H9 (cell line): ENCODE data around the gene NAP1L5. TPM values are rescaled to one million over a fixed set of nuclear protein-coding genes. Genes with fewer than 3 reads are reported as not detected.

Experiments used
- DNase-seq: peaks from one replicate; pipeline ENCODE4 v3.0.0-alpha.2; 2017
- H2AFZ ChIP-seq: one replicate; pipeline ENCODE4 v1.6.1; 2013; ENCODE audit warnings: mild to moderate bottlenecking, low read length, control low read depth, moderate library complexity
- H2AK5ac ChIP-seq: 2 replicates; pipeline ENCODE4 v1.6.1; 2013; ENCODE audit warnings: low read length, control low read depth, mixed read lengths; ENCODE audit not compliant: insufficient read length
- H2BK120ac ChIP-seq: one replicate; pipeline ENCODE4 v1.6.1; 2013; ENCODE audit warnings: low read depth, mild to moderate bottlenecking, low read length, control low read depth, inconsistent platforms; ENCODE audit not compliant: poor library complexity, severe bottlenecking
- H2BK12ac ChIP-seq: 2 replicates; pipeline ENCODE4 v1.6.1; 2013; ENCODE audit warnings: low read length, control low read depth, mixed read lengths, low read depth; ENCODE audit not compliant: insufficient read length
- H2BK15ac ChIP-seq: 2 replicates; pipeline ENCODE4 v1.6.1; 2013; ENCODE audit warnings: low read depth, low read length, control low read depth
- H2BK20ac ChIP-seq: one replicate; pipeline ENCODE4 v1.6.1; 2013; ENCODE audit warnings: low read depth, mild to moderate bottlenecking, low read length, control low read depth, inconsistent platforms; ENCODE audit not compliant: poor library complexity, severe bottlenecking
- H2BK5ac ChIP-seq: 2 replicates; pipeline ENCODE4 v1.6.1; 2013; ENCODE audit warnings: low read length, control low read depth, mixed read lengths; ENCODE audit not compliant: insufficient read length
- H3K14ac ChIP-seq: 2 replicates; pipeline ENCODE4 v1.6.1; 2013; ENCODE audit warnings: low read length, control low read depth; ENCODE audit not compliant: insufficient read depth
- H3K18ac ChIP-seq: 2 replicates; pipeline ENCODE4 v1.6.1; 2013; ENCODE audit warnings: low read depth, mild to moderate bottlenecking, mixed read lengths, low read length, control low read depth; ENCODE audit not compliant: insufficient read length
- H3K23ac ChIP-seq: 2 replicates; pipeline ENCODE4 v1.6.1; 2013; ENCODE audit warnings: low read length, control low read depth, mixed read lengths, low read depth; ENCODE audit not compliant: insufficient read length
- H3K23me2 ChIP-seq: 2 replicates; pipeline ENCODE4 v1.6.1; 2013; ENCODE audit warnings: low read depth, mild to moderate bottlenecking, mixed read lengths, low read length, control low read depth; ENCODE audit not compliant: insufficient read length, poor library complexity, severe bottlenecking
- H3K27ac ChIP-seq: 2 replicates; pipeline ENCODE4 v1.5.1; 2013; ENCODE audit warnings: low read length, control low read depth, mixed read lengths, low read depth; ENCODE audit not compliant: insufficient read length
- H3K27me3 ChIP-seq: 2 replicates; pipeline ENCODE4 v1.6.1; 2013; ENCODE audit warnings: low read length, control low read depth, inconsistent platforms; ENCODE audit not compliant: insufficient read depth
- H3K4ac ChIP-seq: 2 replicates; pipeline ENCODE4 v1.6.1; 2013; ENCODE audit warnings: low read depth, mild to moderate bottlenecking, control low read depth, inconsistent platforms, low read length, moderate library complexity
- H3K4me1 ChIP-seq: 2 replicates; pipeline ENCODE4 v1.6.1; 2013; ENCODE audit warnings: low read length, control low read depth, inconsistent platforms; ENCODE audit not compliant: insufficient read depth
- H3K4me2 ChIP-seq: 2 replicates; pipeline ENCODE4 v1.6.1; 2013; ENCODE audit warnings: low read length, control low read depth, mixed read lengths; ENCODE audit not compliant: insufficient read length, insufficient read depth
- H3K56ac ChIP-seq: 2 replicates; pipeline ENCODE4 v1.6.1; 2013; ENCODE audit warnings: low read depth, mild to moderate bottlenecking, mixed read lengths, low read length, control low read depth; ENCODE audit not compliant: insufficient read length
- H3K79me1 ChIP-seq: 2 replicates; pipeline ENCODE4 v1.6.1; 2013; ENCODE audit warnings: low read depth, mild to moderate bottlenecking, moderate library complexity, low read length, control low read depth, inconsistent platforms; ENCODE audit not compliant: insufficient read depth, poor library complexity, severe bottlenecking
- H3K79me2 ChIP-seq: 2 replicates; pipeline ENCODE4 v1.6.1; 2013; ENCODE audit warnings: low read length, control low read depth, inconsistent platforms; ENCODE audit not compliant: insufficient read depth
- H3K9ac ChIP-seq: 2 replicates; pipeline ENCODE4 v1.6.1; 2013; ENCODE audit warnings: low read length, control low read depth, mixed read lengths; ENCODE audit not compliant: insufficient read length; ENCODE audit errors: extremely low read depth
- H3K9me3 ChIP-seq: one replicate; pipeline ENCODE4 v1.6.1; 2013; ENCODE audit warnings: low read depth, low read length, inconsistent platforms; ENCODE audit not compliant: control insufficient read depth
- H3T11ph ChIP-seq: one replicate; pipeline ENCODE4 v1.6.1; 2013; ENCODE audit warnings: mild to moderate bottlenecking, low read length, control low read depth, inconsistent platforms
- H4K20me1 ChIP-seq: one replicate; pipeline ENCODE4 v1.6.1; 2013; ENCODE audit not compliant: control insufficient read depth, insufficient read length, insufficient read depth
- H4K5ac ChIP-seq: 2 replicates; pipeline ENCODE4 v1.6.1; 2013; ENCODE audit warnings: low read depth, mild to moderate bottlenecking, mixed read lengths, low read length, control low read depth; ENCODE audit not compliant: insufficient read length
- H4K8ac ChIP-seq: replicated peaks from 2 replicates; pipeline ENCODE4 v1.6.1; 2013; ENCODE audit warnings: low read length, control low read depth, mixed read lengths, low read depth; ENCODE audit not compliant: insufficient read length
- H4K91ac ChIP-seq: 2 replicates; pipeline ENCODE4 v1.6.1; 2013; ENCODE audit warnings: low read depth, mild to moderate bottlenecking, moderate library complexity, mixed read lengths, low read length, control low read depth; ENCODE audit not compliant: insufficient read length
- H3K27ac Mint-ChIP-seq, 3 experiments: 2 replicates in 2 of 3; 3 replicates in 1 of 3; pipeline ENCODE4 v1.8.0; 2020 to 2021; ENCODE audit warnings: mixed read lengths in 3 of 3, mild to moderate bottlenecking in 1 of 3, moderate library complexity in 1 of 3
- H3K27me3 Mint-ChIP-seq: 2 replicates; pipeline ENCODE4 v1.8.0; 2021; ENCODE audit warnings: low read depth, mild to moderate bottlenecking, moderate library complexity, mixed read lengths
- H3K36me3 Mint-ChIP-seq, 3 experiments: 2 replicates in 2 of 3; 3 replicates in 1 of 3; pipeline ENCODE4 v1.8.0; 2020 to 2021; ENCODE audit warnings: low read depth in 3 of 3, mixed read lengths in 3 of 3; ENCODE audit not compliant: insufficient read depth in 1 of 3
- H3K4me1 Mint-ChIP-seq, 2 experiments: 2 replicates each; pipeline ENCODE4 v1.8.0; 2020; ENCODE audit warnings: mixed read lengths in 2 of 2
- H3K4me3 Mint-ChIP-seq, 2 experiments: 2 replicates in 1 of 2; 3 replicates in 1 of 2; pipeline ENCODE4 v1.8.0; 2020 to 2021; ENCODE audit warnings: mild to moderate bottlenecking in 2 of 2, mixed read lengths in 2 of 2, moderate library complexity in 1 of 2
- H3K9me3 Mint-ChIP-seq, 2 experiments: 2 replicates in 1 of 2; 3 replicates in 1 of 2; pipeline ENCODE4 v1.8.0; 2020; ENCODE audit warnings: mild to moderate bottlenecking in 2 of 2, mixed read lengths in 2 of 2, moderate library complexity in 1 of 2
- WGBS: extraction: QIAGEN DNeasy Blood & Tissue Kit; methylation state at CpG from one replicate; pipeline ENCODE4 v1.1.7; 2013; ENCODE audit warnings: missing lambda C conversion rate, low lambda C conversion rate, mixed read lengths; ENCODE audit not compliant: insufficient read length; ENCODE audit errors: extremely low coverage; 5-methylcytosine and 5-hydroxymethylcytosine counted together
- total RNA-seq: library from RNA; stranded (reverse); gene quantifications from 2 replicates; pipeline ENCODE4 v1.2.1, GENCODE V29; 2021
- TF ChIP-seq, protein P1 (sequence below): fragments of 200-600 bp; sonication (generic); conservative IDR thresholded peaks from 3 replicates; pipeline ENCODE4 v1.8.0; 2021; ENCODE audit warnings: antibody characterized with exemption, mild to moderate bottlenecking

NAP1L5 gene
- total RNA-seq, 1 experiment from 2014 or later = 2.2 TPM

DNA sequence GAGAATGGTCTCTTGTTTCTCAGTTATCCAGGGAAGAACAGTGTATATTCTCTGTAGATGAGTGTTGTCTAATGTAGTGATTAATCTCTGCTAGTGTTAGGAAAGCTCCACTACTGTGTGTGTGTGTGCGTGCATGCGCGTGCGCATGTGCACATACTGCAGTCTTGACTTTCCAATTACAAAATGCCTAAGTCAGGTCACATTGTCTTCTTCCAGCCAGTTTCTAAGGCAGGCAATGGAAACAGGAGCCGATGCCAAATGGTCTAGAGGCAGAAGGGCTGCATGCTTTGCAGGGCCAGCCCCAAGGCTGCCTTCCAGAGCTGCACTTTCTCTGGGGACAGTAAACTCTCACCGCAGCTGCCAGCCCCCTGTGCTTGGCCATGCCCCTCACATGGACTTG lies 30.5 kb upstream of the NAP1L5 start:
- no peak overlapping the region for H2BK120ac ChIP-seq
- H3K36me3 Mint-ChIP-seq = peaks cover 2 to 27% (median 19%) of the 10 kb centered on the region in 3 experiments; a peak in 6 of 7 replicates
- TF ChIP-seq, protein P1, sequence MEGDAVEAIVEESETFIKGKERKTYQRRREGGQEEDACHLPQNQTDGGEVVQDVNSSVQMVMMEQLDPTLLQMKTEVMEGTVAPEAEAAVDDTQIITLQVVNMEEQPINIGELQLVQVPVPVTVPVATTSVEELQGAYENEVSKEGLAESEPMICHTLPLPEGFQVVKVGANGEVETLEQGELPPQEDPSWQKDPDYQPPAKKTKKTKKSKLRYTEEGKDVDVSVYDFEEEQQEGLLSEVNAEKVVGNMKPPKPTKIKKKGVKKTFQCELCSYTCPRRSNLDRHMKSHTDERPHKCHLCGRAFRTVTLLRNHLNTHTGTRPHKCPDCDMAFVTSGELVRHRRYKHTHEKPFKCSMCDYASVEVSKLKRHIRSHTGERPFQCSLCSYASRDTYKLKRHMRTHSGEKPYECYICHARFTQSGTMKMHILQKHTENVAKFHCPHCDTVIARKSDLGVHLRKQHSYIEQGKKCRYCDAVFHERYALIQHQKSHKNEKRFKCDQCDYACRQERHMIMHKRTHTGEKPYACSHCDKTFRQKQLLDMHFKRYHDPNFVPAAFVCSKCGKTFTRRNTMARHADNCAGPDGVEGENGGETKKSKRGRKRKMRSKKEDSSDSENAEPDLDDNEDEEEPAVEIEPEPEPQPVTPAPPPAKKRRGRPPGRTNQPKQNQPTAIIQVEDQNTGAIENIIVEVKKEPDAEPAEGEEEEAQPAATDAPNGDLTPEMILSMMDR = no peak
- no peak overlapping the region for H3K56ac ChIP-seq
- WGBS = no CpG with 5 or more reads among the region's 6 CpGs
- no peak overlapping the region for H3K4ac ChIP-seq
- no peak overlapping the region for H2BK5ac ChIP-seq
- no peak overlapping the region for H2AK5ac ChIP-seq
- H3K27ac Mint-ChIP-seq = no peak overlapping the region
- no peak overlapping the region for H3K9ac ChIP-seq
- no peak overlapping the region for H3K23ac ChIP-seq
- H3K23me2 ChIP-seq = no peaks in the 10 kb centered on the region
- no peaks in the 10 kb centered on the region for H4K20me1 ChIP-seq
- no peaks in the 10 kb centered on the region for H3K4me1 ChIP-seq
- H2BK12ac ChIP-seq = no peak overlapping the region
- no peak overlapping the region for H2BK20ac ChIP-seq
- no peaks in the 10 kb centered on the region for H3K27me3 Mint-ChIP-seq
- no peak overlapping the region for H3K14ac ChIP-seq
- H3K18ac ChIP-seq = no peak overlapping the region
- no peaks in the 10 kb centered on the region for H3K9me3 Mint-ChIP-seq
- no peak overlapping the region for H2BK15ac ChIP-seq
- peaks cover 13 to 14% of the 10 kb centered on the region in 2 experiments for H3K4me1 Mint-ChIP-seq
- no peak overlapping the region for H3T11ph ChIP-seq
- DNase-seq = no peak
- no peaks in the 10 kb centered on the region for H3K79me1 ChIP-seq
- H3K4me3 Mint-ChIP-seq = no peak overlapping the region
- H2AFZ ChIP-seq = no peak overlapping the region
- H3K27ac ChIP-seq = no peak overlapping the region
- H3K4me2 ChIP-seq = no peak overlapping the region
- no peaks in the 10 kb centered on the region for H3K9me3 ChIP-seq
- H4K91ac ChIP-seq = no peak overlapping the region
- H3K79me2 ChIP-seq = no peaks in the 10 kb centered on the region
- no peak overlapping the region for H4K8ac ChIP-seq
- no peak overlapping the region for H4K5ac ChIP-seq
- no peaks in the 10 kb centered on the region for H3K27me3 ChIP-seq
